Erythroblast (primary cell): ENCODE measurements around the gene MEF2C.

Experiments used
- GATA1 ChIP-seq: IDR thresholded peaks from 2 replicates; pipeline ENCODE4 v1.6.1; 2011; ENCODE audit warnings: low read depth, mild to moderate bottlenecking, control low read depth, low read length, moderate library complexity
- POLR2A ChIP-seq: IDR thresholded peaks from 2 replicates; pipeline ENCODE4 v1.6.1; 2011; ENCODE audit warnings: mild to moderate bottlenecking, low read length

- TF ChIP-seq POLR2A (no peak), GATA1 (no peak)
These were observed 49.4 kb downstream of the MEF2C start for GRCh38 chr5:88833371-88834130.
